ENCODE data around the gene MRPL47.

- TF ChIP-seq CTCF (conservative IDR thresholded peaks at IDR 0.05 in 1 of 2, IDR thresholded peaks at IDR 0.05 in 1 of 2; ENCODE audit: low read depth in 1 of 2, low read length in 2 of 2) (no peak), EZH2 (IDR thresholded peaks at IDR 0.05; ENCODE audit: low read length, missing control alignments) (no peak)
Observed at GRCh38 chr3:179560791-179561190, 43.6 kb downstream of the MRPL47 start.
